ENCODE data around the gene HCN3.

The HCN3 gene

DNA sequence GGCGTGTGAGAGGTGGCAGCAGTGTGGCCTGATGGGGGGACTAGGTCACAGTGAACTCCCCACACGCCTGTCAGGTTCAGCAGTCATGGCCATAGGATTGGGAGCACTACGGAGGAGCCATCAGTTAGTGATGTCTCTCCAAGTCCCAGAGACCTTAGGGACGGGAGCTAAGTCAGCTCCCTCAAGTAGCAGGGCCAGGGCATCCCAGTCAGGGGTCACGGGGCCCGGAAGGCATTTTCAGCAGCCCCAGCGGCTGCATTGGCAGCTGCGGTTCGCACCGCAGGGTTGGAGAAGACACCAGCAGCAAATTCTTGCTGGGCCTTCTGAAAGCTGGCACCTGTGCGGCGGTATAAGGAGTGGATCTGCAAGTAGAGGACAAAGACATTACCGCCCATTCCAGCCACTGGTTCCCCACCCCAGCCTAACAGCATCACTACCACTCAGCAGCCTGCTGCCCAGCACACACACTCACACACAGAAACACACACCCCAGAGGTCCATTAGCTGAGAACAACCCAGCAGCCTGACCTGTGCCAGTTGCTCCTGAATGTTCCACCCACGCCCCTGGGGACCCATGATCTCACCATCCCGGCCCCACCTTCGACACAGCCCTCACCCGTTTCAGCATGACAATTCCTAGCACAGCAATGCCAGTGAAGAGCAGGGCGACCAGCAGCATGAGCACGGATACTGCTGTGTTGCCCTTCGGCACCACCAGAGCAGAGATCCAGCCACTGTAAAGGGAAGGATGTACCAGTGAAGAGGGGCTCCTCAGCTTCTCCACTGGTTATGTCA is 21.0 kb upstream of the HCN3 start:
- no peak for TF ChIP-seq CTCF (IDR thresholded peaks at IDR 0.05; ENCODE audit: low read length)
- no peak for TF ChIP-seq EZH2 (IDR thresholded peaks at IDR 0.05; ENCODE audit: borderline replicate concordance, low read length)
- no peaks in the 10 kb centered on the region for H3K9me2 ChIP-seq (ENCODE audit: low read depth, low read length)
- no peaks in the 10 kb centered on the region for H3K27me3 ChIP-seq (ENCODE audit: insufficient read depth, low read length)
- peaks cover 21% of the 10 kb centered on the region; the same call in 1 of the 2 replicates for H3K36me3 ChIP-seq (ENCODE audit: insufficient read depth, low read length)
- H3F3A ChIP-seq (ENCODE audit: insufficient read depth, low read length) = no peaks in the 10 kb centered on the region
- peak overlapping the region; percentile 57 for H3K27ac ChIP-seq (ENCODE audit: low read depth, low read length, poor library complexity, severe bottlenecking)
- H4K20me1 ChIP-seq (ENCODE audit: insufficient read depth, low read length) = no peaks in the 10 kb centered on the region
- no peaks in the 10 kb centered on the region for H3K9me3 ChIP-seq (ENCODE audit: low read length)
- H3K79me2 ChIP-seq (ENCODE audit: insufficient read depth, low read length) = peaks cover 5% of the 10 kb centered on the region; the same call in 1 of the 2 replicates
- H2AFZ ChIP-seq (ENCODE audit: low read length) = no peak overlapping the region
- peak overlapping the region; percentile 72 for H3K4me3 ChIP-seq (ENCODE audit: low read depth, low read length, poor library complexity, severe bottlenecking)
- H3K4me2 ChIP-seq (ENCODE audit: low read length) = peak overlapping the region; percentile 86
- H3K4me1 ChIP-seq (ENCODE audit: insufficient read depth, low read length, severe bottlenecking) = peaks cover 36% of the 10 kb centered on the region
- H3K9ac ChIP-seq (ENCODE audit: low read length) = peak overlapping the region; percentile 68; the same call in 1 of the 2 replicates

DNA sequence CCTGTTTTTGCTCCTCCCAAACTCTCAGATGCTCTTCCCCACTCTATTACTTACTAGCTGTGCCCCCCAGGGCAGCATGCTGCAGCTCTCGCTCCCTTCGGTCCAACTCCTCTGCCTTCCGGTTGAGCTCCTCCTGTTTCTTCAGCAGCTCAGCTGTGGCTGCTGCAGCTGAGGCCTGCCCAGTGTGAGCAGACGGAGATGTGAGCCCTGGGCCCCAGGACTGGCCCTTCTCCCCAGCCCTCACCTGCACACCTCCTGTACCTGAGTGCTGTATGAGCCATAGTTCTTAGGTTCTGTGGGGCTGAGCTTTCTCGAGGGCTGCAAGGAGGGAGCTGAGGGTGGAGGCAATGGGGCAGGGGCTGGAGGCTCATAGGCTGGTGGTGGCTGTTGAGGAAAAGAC is 17.0 kb upstream of the HCN3 start:
- no peaks in the 10 kb centered on the region for H3K9me3 ChIP-seq (ENCODE audit: low read length)
- no peaks in the 10 kb centered on the region for H3K9me2 ChIP-seq (ENCODE audit: low read depth, low read length)
- no peak overlapping the region for H3K9ac ChIP-seq (ENCODE audit: low read length)
- H3K27ac ChIP-seq (ENCODE audit: low read depth, low read length, poor library complexity, severe bottlenecking) = no peak overlapping the region
- peaks cover 8% of the 10 kb centered on the region; the same call in 1 of the 2 replicates for H3K79me2 ChIP-seq (ENCODE audit: insufficient read depth, low read length)
- H3K4me2 ChIP-seq (ENCODE audit: low read length) = no peak overlapping the region
- H3K27me3 ChIP-seq (ENCODE audit: insufficient read depth, low read length) = no peaks in the 10 kb centered on the region
- no peak overlapping the region for H3K4me3 ChIP-seq (ENCODE audit: low read depth, low read length, poor library complexity, severe bottlenecking)
- no peak overlapping the region for H2AFZ ChIP-seq (ENCODE audit: low read length)
- peaks cover 27% of the 10 kb centered on the region for H3K4me1 ChIP-seq (ENCODE audit: insufficient read depth, low read length, severe bottlenecking)
- peaks cover 18% of the 10 kb centered on the region for H3F3A ChIP-seq (ENCODE audit: insufficient read depth, low read length)
- TF ChIP-seq EZH2 (IDR thresholded peaks at IDR 0.05; ENCODE audit: borderline replicate concordance, low read length) (no peak), CTCF (IDR thresholded peaks at IDR 0.05; ENCODE audit: low read length) (no peak)
- peaks cover 49% of the 10 kb centered on the region for H3K36me3 ChIP-seq (ENCODE audit: insufficient read depth, low read length)
- no peaks in the 10 kb centered on the region for H4K20me1 ChIP-seq (ENCODE audit: insufficient read depth, low read length)

- Histone ChIP-seq H3K4me1 (ENCODE audit: insufficient read depth, low read length, severe bottlenecking) (peaks cover 17% of the 10 kb centered on the region), H3K4me3 (ENCODE audit: low read depth, low read length, poor library complexity, severe bottlenecking) (peak overlapping the region; percentile 78), H3K9me2 (ENCODE audit: low read depth, low read length) (no peaks in the 10 kb centered on the region), H3K9ac (ENCODE audit: low read length) (peak overlapping the region; percentile 85), H3K79me2 (ENCODE audit: insufficient read depth, low read length) (peaks cover 8% of the 10 kb centered on the region; the same call in 1 of the 2 replicates), H3K27me3 (ENCODE audit: insufficient read depth, low read length) (no peaks in the 10 kb centered on the region), H3K4me2 (ENCODE audit: low read length) (peak overlapping the region; percentile 97), H3K9me3 (ENCODE audit: low read length) (no peaks in the 10 kb centered on the region), H4K20me1 (ENCODE audit: insufficient read depth, low read length) (no peaks in the 10 kb centered on the region), H3K36me3 (ENCODE audit: insufficient read depth, low read length) (peaks cover 59% of the 10 kb centered on the region), H2AFZ (ENCODE audit: low read length) (no peak overlapping the region), H3K27ac (ENCODE audit: low read depth, low read length, poor library complexity, severe bottlenecking) (peak overlapping the region; percentile 30), H3F3A (ENCODE audit: insufficient read depth, low read length) (peaks cover 18% of the 10 kb centered on the region)
- TF ChIP-seq CTCF (IDR thresholded peaks at IDR 0.05; ENCODE audit: low read length) (0 out of 2 replicates have a peak, but pooled peaks have one; percentile 5), EZH2 (IDR thresholded peaks at IDR 0.05; ENCODE audit: borderline replicate concordance, low read length) (no peak)
These were observed 15.8 kb upstream of the HCN3 start for GRCh38 chr1:155261493-155261851.
